WERI-Rb-1 (cell line): ENCODE results near the gene SLC35A3.

ENCODE experiments used
- DNase-seq: peaks from one replicate; pipeline ENCODE4 v3.0.0-alpha.2; 2020
- H3K27ac ChIP-seq: fragments of 250-450 bp; sonication (Bioruptor Pico); 2 replicates; pipeline ENCODE4 v1.5.1; 2020; ENCODE audit warnings: mild to moderate bottlenecking, moderate library complexity
- H3K27me3 ChIP-seq: fragments of 250-450 bp; sonication (Bioruptor Pico); 2 replicates; pipeline ENCODE4 v1.5.1; 2021; ENCODE audit warnings: mild to moderate bottlenecking, low read depth, moderate library complexity; ENCODE audit not compliant: insufficient read depth, severe bottlenecking
- H3K36me3 ChIP-seq: fragments of 250-450 bp; sonication (Bioruptor Pico); 2 replicates; pipeline ENCODE4 v1.5.1; 2020; ENCODE audit warnings: mild to moderate bottlenecking, moderate library complexity
- H3K4me3 ChIP-seq: 2 replicates; pipeline ENCODE4 v1.5.1; 2011; ENCODE audit warnings: low read depth, mild to moderate bottlenecking, control low read depth, low read length
- H3K9me3 ChIP-seq: fragments of 250-450 bp; sonication (Bioruptor Pico); 2 replicates; pipeline ENCODE4 v1.5.1; 2021; ENCODE audit warnings: mild to moderate bottlenecking, moderate library complexity; ENCODE audit not compliant: severe bottlenecking
- CTCF ChIP-seq: IDR thresholded peaks from 2 replicates; pipeline ENCODE4 v1.5.1; 2011; ENCODE audit warnings: low read depth, mild to moderate bottlenecking, control low read depth, inconsistent platforms, low read length

Gene SLC35A3

GRCh38 chr1:99969729-99970621 is at the start of gene SLC35A3:
Gene SLC35A3 (plus strand): TSS chr1:99969996. CDS start chr1:99993555, 23,559 bp downstream.
- peak; percentile 82 for DNase-seq
- Histone ChIP-seq H3K27me3 (no peaks in the 10 kb centered on the region), H3K27ac (peak within 1 kb of the TSS; percentile 69), H3K4me3 (peak within 1 kb of the TSS; percentile 77), H3K9me3 (no peaks in the 10 kb centered on the region), H3K36me3 (peaks cover under 1% of the 10 kb centered on the region; the same call in 1 of the 2 replicates)
- no peak for TF ChIP-seq CTCF

GRCh38 chr1:99934801-99935200 is 35.0 kb upstream of the SLC35A3 start:
- H3K9me3 ChIP-seq = peaks cover 2% of the 10 kb centered on the region

DNA sequence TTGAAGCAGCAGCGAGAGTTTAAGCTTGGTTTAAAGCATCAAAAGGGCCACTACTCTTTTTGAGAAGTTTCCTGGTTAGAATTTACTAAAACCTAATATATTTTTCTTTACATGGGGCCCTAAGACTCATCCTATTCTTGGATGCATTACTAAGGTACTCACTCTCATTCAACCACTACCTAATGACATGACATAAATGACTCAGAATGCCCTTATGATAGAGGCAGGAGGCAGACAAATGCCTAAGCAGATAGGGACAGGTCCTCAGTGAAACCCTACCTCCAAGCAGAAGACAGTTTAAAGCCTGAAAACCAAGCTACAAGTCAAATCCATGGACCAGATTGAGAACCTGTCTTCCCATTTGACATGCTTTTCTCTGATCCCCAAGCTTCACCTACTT is 34.3 kb upstream of the SLC35A3 start:
- Histone ChIP-seq H3K9me3 (peaks cover 2% of the 10 kb centered on the region), H3K27ac (no peak overlapping the region), H3K4me3 (no peak overlapping the region), H3K36me3 (no peaks in the 10 kb centered on the region), H3K27me3 (no peaks in the 10 kb centered on the region)
- TF ChIP-seq CTCF = no peak
- no peak for DNase-seq

More at GRCh38 chr1:99934801-99935200, 35.0 kb upstream of the SLC35A3 start:
- no peaks in the 10 kb centered on the region for H3K36me3 ChIP-seq
- no peak for TF ChIP-seq CTCF
- no peak for DNase-seq
- no peak overlapping the region for H3K27ac ChIP-seq
- H3K27me3 ChIP-seq = no peaks in the 10 kb centered on the region
- H3K4me3 ChIP-seq = no peak overlapping the region

GRCh38 chr1:99936071-99936470 is 33.7 kb upstream of the SLC35A3 start:
- DNase-seq = no peak
- no peaks in the 10 kb centered on the region for H3K36me3 ChIP-seq
- peaks cover 2% of the 10 kb centered on the region for H3K9me3 ChIP-seq
- H3K4me3 ChIP-seq = no peak overlapping the region
- no peak overlapping the region for H3K27ac ChIP-seq
- H3K27me3 ChIP-seq = no peaks in the 10 kb centered on the region
- no peak for TF ChIP-seq CTCF

DNA sequence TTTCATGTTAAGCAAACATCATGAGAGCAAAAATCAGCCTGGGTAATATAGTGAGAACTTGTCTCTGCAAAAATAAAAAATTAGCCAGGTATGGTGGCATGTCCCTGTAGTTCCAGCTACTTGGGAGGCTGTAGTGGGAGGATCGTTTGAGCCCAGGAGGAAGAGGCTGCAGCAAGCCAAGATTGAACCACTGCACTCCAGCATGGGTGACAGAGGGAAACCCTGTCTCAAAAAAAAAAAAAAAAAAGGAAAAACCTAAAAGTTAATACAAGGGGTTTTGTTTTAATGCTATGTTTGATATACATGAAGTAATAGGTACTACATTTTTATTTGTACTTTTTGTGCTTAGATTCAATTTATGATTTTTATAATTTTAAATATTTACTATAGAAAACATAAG is 27.1 kb upstream of the SLC35A3 start:
- H3K27ac ChIP-seq = peak overlapping the region; percentile 63
- no peaks in the 10 kb centered on the region for H3K27me3 ChIP-seq
- no peak for DNase-seq
- no peak overlapping the region for H3K4me3 ChIP-seq
- TF ChIP-seq CTCF = no peak
- no peaks in the 10 kb centered on the region for H3K9me3 ChIP-seq
- H3K36me3 ChIP-seq = no peaks in the 10 kb centered on the region
